OCI-LY7 (cell line): ENCODE data around the gene PSMD6. TPM values are rescaled to one million over a fixed set of nuclear protein-coding genes. Genes with fewer than 3 reads are reported as not detected.

Experiments
- BruUV-seq: library from RNA; stranded (reverse); fragments of 400-500 nt; replicated peaks from 2 replicates; lab custom pipeline; 2021; lab: Mats Ljungman, UMichigan
- CTCF ChIA-PET: fragments of 300-600 bp; sonication (Branson Sonifier 250); formaldehyde crosslinking; loops from one replicate; lab custom pipeline; 2022; ENCODE audit warnings: antibody characterized with exemption; ENCODE audit not compliant: unreplicated experiment; lab: Charles Lee
- POLR2A ChIA-PET: fragments of 300-600 bp; sonication (Branson Sonifier 250); formaldehyde crosslinking; loops from one replicate; lab custom pipeline; 2022; ENCODE audit warnings: antibody characterized with exemption; lab: Charles Lee
- DNase-seq: peaks from one replicate; pipeline ENCODE4 v3.0.0-alpha.2; 2015; ENCODE audit warnings: low spot score
- H2AFZ ChIP-seq: fragments of 200-600 bp; sonication (generic), shearing (Covaris generic); 2 replicates; pipeline ENCODE4 v1.6.1; 2014; ENCODE audit warnings: mild to moderate bottlenecking, antibody characterized with exemption, low read length, moderate library complexity
- H3K27ac ChIP-seq: fragments of 200-600 bp; sonication (generic); 2 replicates; pipeline ENCODE4 v1.5.1; 2014; ENCODE audit warnings: mixed run types, low read depth, mild to moderate bottlenecking, moderate library complexity, low read length, inconsistent platforms; ENCODE audit not compliant: poor library complexity, severe bottlenecking
- H3K36me3 ChIP-seq: fragments of 200-600 bp; sonication (generic); 2 replicates; pipeline ENCODE4 v1.6.1; 2014; ENCODE audit warnings: mild to moderate bottlenecking, antibody characterized with exemption, low read length, moderate library complexity, mixed read lengths; ENCODE audit not compliant: insufficient read depth
- H3K4me1 ChIP-seq: fragments of 200-600 bp; sonication (generic); 2 replicates; pipeline ENCODE4 v1.5.1; 2014; ENCODE audit warnings: mild to moderate bottlenecking, low read length; ENCODE audit not compliant: insufficient read depth, poor library complexity, severe bottlenecking
- H3K4me2 ChIP-seq: fragments of 200-600 bp; sonication (generic); 2 replicates; pipeline ENCODE4 v1.6.1; 2014; ENCODE audit warnings: mild to moderate bottlenecking, low read length
- H3K4me3 ChIP-seq: fragments of 200-600 bp; sonication (generic); 2 replicates; pipeline ENCODE4 v1.5.1; 2014; ENCODE audit warnings: mild to moderate bottlenecking, low read depth, low read length; ENCODE audit not compliant: poor library complexity, severe bottlenecking
- H3K79me2 ChIP-seq: fragments of 200-600 bp; sonication (generic); 2 replicates; pipeline ENCODE4 v1.6.1; 2016; ENCODE audit warnings: low read depth, mild to moderate bottlenecking, low read length, moderate library complexity, mixed read lengths; ENCODE audit not compliant: insufficient read depth
- H3K9me2 ChIP-seq: fragments of 200-600 bp; sonication (generic); 2 replicates; pipeline ENCODE4 v1.6.1; 2016; ENCODE audit warnings: mild to moderate bottlenecking, low read length, mixed read lengths; ENCODE audit not compliant: insufficient read depth
- H3K9me3 ChIP-seq: fragments of 200-600 bp; sonication (generic); 2 replicates; pipeline ENCODE4 v1.6.1; 2014; ENCODE audit warnings: mild to moderate bottlenecking, mixed run types, low read length, mixed read lengths
- H4K20me1 ChIP-seq: fragments of 200-600 bp; sonication (generic); 2 replicates; pipeline ENCODE4 v1.6.1; 2014; ENCODE audit warnings: mild to moderate bottlenecking, antibody characterized with exemption, low read length, moderate library complexity, mixed read lengths; ENCODE audit not compliant: insufficient read depth
- CTCF ChIP-seq: fragments of 200-600 bp; sonication (generic); conservative IDR thresholded peaks from 2 replicates; pipeline ENCODE4 v1.5.1; 2014; ENCODE audit warnings: mild to moderate bottlenecking, antibody characterized with exemption, low read length, moderate library complexity, mixed read lengths
- EZH2phosphoT487 ChIP-seq: fragments of 200-600 bp; sonication (generic); IDR thresholded peaks from 2 replicates; pipeline ENCODE4 v1.6.1; 2018; ENCODE audit warnings: low read depth, borderline replicate concordance, mild to moderate bottlenecking, mixed run types, antibody characterized with exemption, low read length, moderate library complexity, mixed read lengths
- intact Hi-C: fragments of 100-400 bp; cut with micrococcal nuclease; formaldehyde crosslinking; loops from one replicate; pipeline ENCODE4 v1.10.0; 2022; ENCODE audit not compliant: unreplicated experiment
- total RNA-seq, 2 experiments: library from RNA; depleted of rRNA in 1 of 2; stranded (reverse); fragments of >200 nt in 1 of 2; shearing (Covaris generic) in 1 of 2; gene quantifications; 2 replicates each; pipeline ENCODE4 v1.2.3, GENCODE V29; 2014 to 2022

The PSMD6 gene
- total RNA-seq, 2 experiments from 2014 or later = 65.2 to 106 TPM

DNA sequence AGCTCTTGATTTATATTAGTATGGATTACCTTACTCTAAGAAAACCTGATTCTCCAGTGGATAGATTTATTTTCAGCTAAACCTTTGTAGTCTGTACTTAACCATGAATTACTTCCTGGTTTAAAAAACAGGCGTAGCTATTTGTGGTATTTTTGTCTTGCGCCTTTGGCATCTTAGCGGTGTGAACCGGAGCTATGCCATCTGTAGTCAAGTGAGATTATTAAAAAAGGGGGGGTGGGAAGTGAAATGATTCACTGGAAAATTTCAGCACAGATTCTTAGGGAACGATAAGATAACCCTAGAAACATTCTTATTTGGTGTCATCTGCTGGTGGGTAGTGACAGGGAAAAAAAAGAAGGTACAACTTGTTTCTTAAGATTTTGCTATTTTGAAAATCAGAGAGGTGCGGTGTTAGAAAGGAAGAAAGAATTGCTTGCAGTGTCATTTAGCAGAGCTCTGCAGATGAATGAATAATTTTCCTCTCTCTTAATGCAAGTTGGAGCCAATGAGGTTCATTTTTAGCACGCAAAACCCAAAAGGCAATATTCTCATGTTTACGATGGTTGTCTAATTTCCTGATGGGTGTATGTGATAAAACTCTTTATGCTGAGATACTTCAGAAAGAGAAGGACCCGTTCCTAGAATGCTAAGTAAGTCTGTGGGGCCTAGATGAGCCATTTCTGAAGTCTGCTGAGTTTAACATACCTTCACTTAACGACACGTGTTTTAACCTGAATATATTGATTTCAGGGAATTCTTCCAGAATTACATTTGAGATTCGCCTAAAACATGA, 44.0 kb downstream of the PSMD6 start:
- no peak for TF ChIP-seq EZH2phosphoT487
- TF ChIP-seq CTCF = no peak
- Histone ChIP-seq H3K4me1 (no peaks in the 10 kb centered on the region), H3K9me2 (no peaks in the 10 kb centered on the region), H3K27ac (no peak overlapping the region), H4K20me1 (no peaks in the 10 kb centered on the region; the same call in 1 of the 2 replicates), H3K9me3 (no peaks in the 10 kb centered on the region), H3K79me2 (no peaks in the 10 kb centered on the region), H3K4me2 (no peak overlapping the region), H2AFZ (no peak overlapping the region), H3K4me3 (no peak overlapping the region), H3K36me3 (peaks cover 49% of the 10 kb centered on the region)
- no peak for DNase-seq
- ChIA-PET CTCF (interaction anchor here (0.9 kb wide), 1 partner anchor 17 kb away, joined by 4 read pairs; no protein-coding TSS in a partner anchor), POLR2A (interaction anchor here (0.6 to 1.9 kb wide), 7 partner anchors 10 to 1556 kb away, joined by 3 to 4 read pairs (median 3); no protein-coding TSS in a partner anchor)
- intact Hi-C loops = no loop called here
- BruUV-seq = no TSS peak

GRCh38 chr3:63977893-63978292, 45.4 kb downstream of the PSMD6 start:
- peaks cover 50% of the 10 kb centered on the region for H3K36me3 ChIP-seq
- no TSS peak for BruUV-seq
- no peak for TF ChIP-seq EZH2phosphoT487
- no peak for TF ChIP-seq CTCF
- DNase-seq = no peak
- POLR2A ChIA-PET = interaction anchor here (0.5 to 1.9 kb wide), 4 partner anchors 9 to 94 kb away, joined by 3 to 4 read pairs (median 4); no protein-coding TSS in a partner anchor
- no peaks in the 10 kb centered on the region; the same call in 1 of the 2 replicates for H4K20me1 ChIP-seq
- H3K27ac ChIP-seq = no peak overlapping the region
- H3K4me1 ChIP-seq = no peaks in the 10 kb centered on the region
- no peaks in the 10 kb centered on the region for H3K9me3 ChIP-seq
- no peak overlapping the region for H3K4me3 ChIP-seq
- intact Hi-C loops = no loop called here
- CTCF ChIA-PET = interaction anchor here (0.9 kb wide), 2 partner anchors 16 kb away, joined by 3 to 4 read pairs; no protein-coding TSS in a partner anchor
- H3K79me2 ChIP-seq = no peaks in the 10 kb centered on the region
- H3K4me2 ChIP-seq = no peak overlapping the region
- H3K9me2 ChIP-seq = no peaks in the 10 kb centered on the region
- H2AFZ ChIP-seq = no peak overlapping the region

DNA sequence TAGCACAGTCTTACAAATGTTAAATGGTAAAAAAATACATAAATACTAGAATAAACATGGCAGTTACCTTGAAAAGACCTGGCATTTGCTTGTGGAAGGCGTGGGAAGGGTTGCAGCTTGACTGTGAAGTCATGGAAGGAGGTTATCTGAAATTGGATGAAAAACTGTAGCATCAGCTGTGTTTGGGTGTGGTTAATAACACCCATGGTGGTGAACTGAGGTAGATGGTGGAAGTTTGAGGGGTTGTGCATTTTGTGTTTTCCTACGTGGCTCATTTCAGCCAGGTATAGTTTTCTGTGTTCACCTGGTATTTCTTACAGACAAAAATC, 46.5 kb downstream of the PSMD6 start:
- TF ChIP-seq CTCF (no peak), EZH2phosphoT487 (no peak)
- Histone ChIP-seq H3K79me2 (no peaks in the 10 kb centered on the region), H2AFZ (no peak overlapping the region), H3K4me2 (no peak overlapping the region), H3K27ac (no peak overlapping the region), H3K4me3 (no peak overlapping the region), H3K4me1 (no peaks in the 10 kb centered on the region), H3K9me3 (no peaks in the 10 kb centered on the region), H3K9me2 (no peaks in the 10 kb centered on the region), H4K20me1 (no peaks in the 10 kb centered on the region; the same call in 1 of the 2 replicates), H3K36me3 (peaks cover 40% of the 10 kb centered on the region)
- POLR2A ChIA-PET = interaction anchor here (0.6 to 1.2 kb wide), 3 partner anchors 8 to 20 kb away, joined by 3 to 9 read pairs (median 4); no protein-coding TSS in a partner anchor
- no TSS peak for BruUV-seq
- DNase-seq = no peak
- CTCF ChIA-PET = no interaction called here
- intact Hi-C loops = no loop called here
